NCI-H82 (cell line): Measurements from ENCODE around the gene MOB3A.

ENCODE experiments used
- DNase-seq: peaks from one replicate; lab custom pipeline; 2025; lab: John Stamatoyannopoulos, UW

Gene MOB3A

GRCh38 chr19:2081873-2082810 lies 14.0 kb downstream of the MOB3A start:
- DNase-seq: no peak

- DNase-seq: no peak
Observed at GRCh38 chr19:2080336-2080988, 15.7 kb downstream of the MOB3A start.

- no peak for DNase-seq
Observed at GRCh38 chr19:2079865-2080301, 16.2 kb downstream of the MOB3A start.

GRCh38 chr19:2079076-2079864 lies 16.9 kb downstream of the MOB3A start:
- no peak for DNase-seq

- no peak for DNase-seq
Observed at GRCh38 chr19:2077833-2078619, 18.1 kb downstream of the MOB3A start.

GRCh38 chr19:2077398-2077797 lies 18.7 kb downstream of the MOB3A start:
- no peak for DNase-seq

GRCh38 chr19:2076526-2076944 lies 19.6 kb downstream of the MOB3A start:
- no peak for DNase-seq

GRCh38 chr19:2072757-2073551 lies 23.2 kb downstream of the MOB3A start:
- no peak for DNase-seq

- no peak for DNase-seq
Observed at GRCh38 chr19:2070986-2071673, 25.0 kb downstream of the MOB3A start.

- DNase-seq: no peak
Observed at GRCh38 chr19:2070436-2070827, 25.7 kb downstream of the MOB3A start.

- DNase-seq: no peak
Observed at GRCh38 chr19:2064788-2065524, 31.2 kb downstream of the MOB3A start.

- DNase-seq: no peak
Observed at GRCh38 chr19:2064395-2064787, 31.7 kb downstream of the MOB3A start.

- DNase-seq: no peak
Observed at GRCh38 chr19:2063824-2064223, 32.3 kb downstream of the MOB3A start.

GRCh38 chr19:2062770-2063169 lies 33.4 kb downstream of the MOB3A start:
- no peak for DNase-seq

GRCh38 chr19:2062389-2062729 lies 33.8 kb downstream of the MOB3A start:
- DNase-seq: no peak

- peak; percentile 99 for DNase-seq
Observed at GRCh38 chr19:2061495-2062388, 34.4 kb downstream of the MOB3A start.

- DNase-seq: peak; percentile 84
Observed at GRCh38 chr19:2060884-2061494, 35.1 kb downstream of the MOB3A start.
